Measurements from ENCODE around the gene RAB17. TPM values are rescaled to one million over a fixed set of nuclear protein-coding genes. Genes with fewer than 3 reads are reported as not detected.

Gene RAB17
- total RNA-seq, 6 donors from 2014 or later: 44.5 to 262 (median 90.6) TPM

DNA sequence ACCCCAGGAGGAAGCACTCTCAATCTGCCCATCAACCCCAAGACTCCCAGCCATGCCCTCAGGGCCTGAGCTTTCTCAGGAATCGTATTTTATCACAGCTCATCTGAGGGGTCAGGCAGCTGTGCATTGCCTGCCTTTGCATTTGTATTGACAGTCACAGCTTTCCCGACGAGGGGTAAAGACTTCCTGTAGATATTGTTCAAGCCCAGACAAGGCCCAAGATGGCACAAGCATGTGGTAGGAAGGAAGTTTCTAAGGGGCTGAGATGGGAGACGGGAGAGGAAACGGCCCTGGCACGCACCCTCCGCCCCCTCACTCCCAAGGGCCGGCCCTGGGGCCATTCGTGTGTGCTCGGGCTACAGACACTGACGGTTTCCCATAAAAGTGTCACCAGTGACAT, 58.4 kb downstream of the RAB17 start:
- Histone ChIP-seq H3K9me3 (no peaks in the 10 kb centered on the region), H3K27me3 (no peaks in the 10 kb centered on the region), H3K27ac (no peak overlapping the region), H3K4me3 (no peak overlapping the region), H3K4me1 (no peaks in the 10 kb centered on the region), H3K36me3 (peaks cover 0 to 20% (median 5%) of the 10 kb centered on the region in 4 donors)
- TF ChIP-seq POLR2A (IDR thresholded peaks at IDR 0.05) (no peak), POLR2AphosphoS5 (IDR thresholded peaks at IDR 0.05) (no peak), EP300 (IDR thresholded peaks at IDR 0.05) (no peak)
- TF ChIP-seq, protein P1, sequence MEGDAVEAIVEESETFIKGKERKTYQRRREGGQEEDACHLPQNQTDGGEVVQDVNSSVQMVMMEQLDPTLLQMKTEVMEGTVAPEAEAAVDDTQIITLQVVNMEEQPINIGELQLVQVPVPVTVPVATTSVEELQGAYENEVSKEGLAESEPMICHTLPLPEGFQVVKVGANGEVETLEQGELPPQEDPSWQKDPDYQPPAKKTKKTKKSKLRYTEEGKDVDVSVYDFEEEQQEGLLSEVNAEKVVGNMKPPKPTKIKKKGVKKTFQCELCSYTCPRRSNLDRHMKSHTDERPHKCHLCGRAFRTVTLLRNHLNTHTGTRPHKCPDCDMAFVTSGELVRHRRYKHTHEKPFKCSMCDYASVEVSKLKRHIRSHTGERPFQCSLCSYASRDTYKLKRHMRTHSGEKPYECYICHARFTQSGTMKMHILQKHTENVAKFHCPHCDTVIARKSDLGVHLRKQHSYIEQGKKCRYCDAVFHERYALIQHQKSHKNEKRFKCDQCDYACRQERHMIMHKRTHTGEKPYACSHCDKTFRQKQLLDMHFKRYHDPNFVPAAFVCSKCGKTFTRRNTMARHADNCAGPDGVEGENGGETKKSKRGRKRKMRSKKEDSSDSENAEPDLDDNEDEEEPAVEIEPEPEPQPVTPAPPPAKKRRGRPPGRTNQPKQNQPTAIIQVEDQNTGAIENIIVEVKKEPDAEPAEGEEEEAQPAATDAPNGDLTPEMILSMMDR (IDR thresholded peaks at IDR 0.05): no peak
- DNase-seq (peak in 1 of 2 donors; percentile 50), ATAC-seq (ENCODE audit: low FRiP score in 2 of 2) (no peak)
- WGBS, 2 donors: 52 to 57% methylated on average over 9 to 11 of the region's 11 CpGs

DNA sequence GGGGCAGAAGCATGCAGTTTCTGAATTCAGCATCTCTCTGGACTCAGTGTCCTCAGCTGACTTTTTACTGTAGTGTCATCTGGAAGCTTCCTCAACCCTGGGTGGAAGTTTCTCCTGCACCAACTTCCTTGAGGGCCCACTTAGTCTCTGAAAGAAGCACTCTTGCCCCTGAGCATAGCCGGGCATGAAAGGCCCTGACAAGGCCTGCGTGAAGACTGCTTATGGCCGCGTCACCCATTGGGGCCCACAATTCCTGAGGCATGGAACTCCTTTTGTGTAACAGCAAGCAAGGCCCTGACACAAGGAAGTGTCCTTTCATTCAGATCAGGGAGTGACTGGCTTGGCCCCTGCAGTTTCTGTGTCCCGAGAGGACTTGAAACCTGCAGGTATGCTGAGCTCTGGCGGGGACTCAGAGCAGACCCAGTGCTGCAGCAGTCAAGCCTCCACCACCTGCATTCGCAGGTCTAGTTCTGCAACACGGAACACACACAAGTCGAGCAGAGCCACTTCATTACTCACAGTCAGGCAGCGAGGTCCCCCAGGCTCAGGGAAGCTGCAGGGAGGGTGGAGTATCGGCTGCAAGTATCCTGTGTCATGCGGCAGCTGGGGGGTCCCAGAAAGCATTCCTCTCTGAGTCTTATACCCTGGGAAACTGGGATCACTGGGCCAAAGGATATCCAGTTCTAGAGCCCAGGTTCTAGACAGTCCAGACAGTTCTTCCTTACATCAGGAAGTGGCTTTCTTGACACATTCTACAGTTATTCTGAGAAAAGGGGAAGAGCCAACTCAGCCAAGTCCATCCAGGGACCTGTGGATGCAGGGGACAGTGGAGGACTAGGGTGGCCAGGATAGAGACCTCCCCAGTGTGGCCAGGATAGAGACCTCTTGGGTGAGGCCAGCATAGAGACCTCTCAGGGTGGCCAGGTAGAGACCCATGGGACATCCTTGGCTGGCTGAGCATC, 59.8 kb downstream of the RAB17 start:
- Histone ChIP-seq H3K27me3 (no peaks in the 10 kb centered on the region), H3K9me3 (no peaks in the 10 kb centered on the region), H3K27ac (peak overlapping the region in 1 of 4 donors; percentile 13), H3K36me3 (peaks cover 0 to 28% (median 9%) of the 10 kb centered on the region in 4 donors), H3K4me1 (no peaks in the 10 kb centered on the region), H3K4me3 (no peak overlapping the region)
- ATAC-seq (ENCODE audit: low FRiP score in 2 of 2) (peak in 1 of 2 donors; percentile 28), DNase-seq (no peak)
- 95 to 100% methylated on average over 3 to 12 of the region's 12 CpGs for WGBS, 2 donors
- no peak for TF ChIP-seq POLR2AphosphoS5 (IDR thresholded peaks at IDR 0.05)
- no peak for TF ChIP-seq EP300 (IDR thresholded peaks at IDR 0.05)
- no peak for TF ChIP-seq POLR2A (IDR thresholded peaks at IDR 0.05)
- TF ChIP-seq, protein P1 (IDR thresholded peaks at IDR 0.05): no peak

DNA sequence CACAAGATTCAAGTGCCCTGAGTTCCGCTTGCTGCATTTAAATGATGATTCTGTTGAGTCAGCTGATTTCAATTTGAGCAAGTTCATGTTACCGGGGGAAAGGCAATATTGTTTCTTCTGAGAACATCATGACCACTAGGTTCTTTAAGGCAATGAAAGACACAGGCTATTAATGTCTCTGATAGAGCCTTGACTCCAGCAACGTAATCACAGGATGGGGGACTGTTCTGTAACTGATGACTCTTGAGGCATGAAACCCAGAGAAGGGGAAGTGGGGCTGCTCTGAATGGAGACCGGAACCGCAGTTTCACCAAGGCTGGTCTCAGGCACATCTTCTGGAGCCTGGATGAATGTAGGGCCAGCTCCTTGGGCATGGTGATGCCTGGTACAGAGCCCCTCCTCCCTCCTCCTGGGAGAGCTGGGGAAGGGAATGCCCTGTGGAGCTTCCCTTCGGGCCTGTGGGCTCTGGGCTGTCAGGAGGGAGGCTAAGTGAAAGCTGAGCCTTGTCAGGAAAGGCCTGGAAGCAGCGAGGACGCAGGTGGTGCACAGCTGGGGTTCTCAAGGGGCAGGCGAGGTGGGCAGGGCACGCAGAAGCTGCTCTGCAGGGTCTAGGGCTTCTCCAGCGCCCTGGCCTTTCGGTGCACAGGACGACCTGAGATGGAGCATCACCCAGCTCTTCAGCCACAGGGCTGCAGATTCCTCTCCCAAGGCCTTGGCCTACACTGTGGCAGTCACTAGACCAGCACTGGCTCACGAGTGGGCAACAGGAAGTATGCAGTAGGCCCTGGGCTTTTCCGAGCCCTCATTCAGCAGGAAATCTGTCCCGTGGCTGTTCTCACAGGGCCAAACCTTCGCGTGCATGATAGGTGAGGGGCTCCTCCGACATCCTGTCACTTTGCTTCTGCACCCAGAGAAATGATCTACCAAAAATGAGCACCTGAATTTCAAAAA, 60.8 kb downstream of the RAB17 start:
- H3K4me3 ChIP-seq: no peak overlapping the region
- no peaks in the 10 kb centered on the region for H3K4me1 ChIP-seq
- peak; percentile 30 to 52 for ATAC-seq (ENCODE audit: low FRiP score in 2 of 2)
- DNase-seq: peak in 1 of 2 donors; percentile 59
- peak overlapping the region in 2 of 4 donors; percentile 13 to 55 for H3K27ac ChIP-seq
- no peaks in the 10 kb centered on the region for H3K27me3 ChIP-seq
- TF ChIP-seq EP300 (IDR thresholded peaks at IDR 0.05): peak in 1 of 4 donors; percentile 33
- no peak for TF ChIP-seq POLR2AphosphoS5 (IDR thresholded peaks at IDR 0.05)
- WGBS, 2 donors: 85 to 90% methylated on average over 18 to 19 of the region's 19 CpGs
- H3K36me3 ChIP-seq: peaks cover 0 to 34% (median 9%) of the 10 kb centered on the region in 4 donors
- no peaks in the 10 kb centered on the region for H3K9me3 ChIP-seq

DNA sequence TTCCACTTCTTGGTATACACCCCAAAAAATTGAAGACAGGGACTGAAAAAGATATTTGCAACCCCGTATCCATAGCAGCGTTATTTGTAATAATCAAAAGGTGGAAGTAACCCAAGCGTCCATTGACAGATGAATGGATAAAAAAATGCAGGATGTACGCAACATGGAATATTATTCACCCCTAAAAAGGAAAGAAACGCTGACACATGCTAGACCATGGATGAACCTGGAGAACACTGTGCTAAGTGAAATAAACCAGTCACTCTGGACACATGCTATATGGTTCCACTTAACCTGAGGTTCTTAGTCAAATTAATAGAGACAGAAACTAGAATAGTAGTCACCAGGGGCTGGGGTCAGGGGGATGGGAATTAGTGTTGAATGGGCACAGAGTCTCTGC, 62.8 kb downstream of the RAB17 start:
- Histone ChIP-seq H3K4me1 (no peaks in the 10 kb centered on the region), H3K27me3 (no peaks in the 10 kb centered on the region), H3K4me3 (no peak overlapping the region), H3K27ac (no peak overlapping the region), H3K9me3 (no peaks in the 10 kb centered on the region), H3K36me3 (peaks cover 0 to 35% (median 5%) of the 10 kb centered on the region in 4 donors)
- WGBS, 2 donors: 92 to 96% methylated on average over 5 of the region's 5 CpGs
- TF ChIP-seq, protein P1 (IDR thresholded peaks at IDR 0.05): no peak
- no peak for TF ChIP-seq EP300 (IDR thresholded peaks at IDR 0.05)
- TF ChIP-seq POLR2AphosphoS5 (IDR thresholded peaks at IDR 0.05): no peak
- TF ChIP-seq POLR2A (IDR thresholded peaks at IDR 0.05): no peak
- ATAC-seq (ENCODE audit: low FRiP score in 2 of 2) (no peak), DNase-seq (no peak)

DNA sequence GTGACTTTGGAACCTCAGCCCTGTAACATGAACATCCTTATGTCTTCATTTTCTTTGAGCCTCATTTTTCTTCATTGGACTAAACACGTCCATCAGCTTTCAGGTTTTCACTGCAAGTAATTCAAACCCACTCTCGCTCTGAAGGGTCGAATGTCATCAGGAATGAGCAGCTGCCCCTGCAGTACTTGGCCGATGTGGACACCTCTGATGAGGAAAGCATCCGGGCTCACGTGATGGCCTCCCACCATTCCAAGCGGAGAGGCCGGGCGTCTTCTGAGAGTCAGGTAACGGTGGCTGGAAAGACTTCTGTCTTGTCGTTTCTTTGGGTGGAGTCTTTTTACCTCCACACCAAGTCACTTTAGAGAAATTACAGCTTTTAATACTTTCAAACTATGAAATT, 63.3 kb downstream of the RAB17 start:
- no peak for DNase-seq

More for the DNA sequence above, 63.3 kb downstream of the RAB17 start:
- H3K36me3 ChIP-seq: peaks cover 0 to 35% (median 5%) of the 10 kb centered on the region in 4 donors
- 85 to 89% methylated on average over 11 of the region's 11 CpGs for WGBS, 2 donors
- no peak for TF ChIP-seq POLR2A (IDR thresholded peaks at IDR 0.05)
- TF ChIP-seq EP300 (IDR thresholded peaks at IDR 0.05): no peak
- no peaks in the 10 kb centered on the region for H3K9me3 ChIP-seq
- ATAC-seq (ENCODE audit: low FRiP score in 2 of 2): no peak
- H3K4me1 ChIP-seq: no peaks in the 10 kb centered on the region
- no peaks in the 10 kb centered on the region for H3K27me3 ChIP-seq
- H3K27ac ChIP-seq: no peak overlapping the region
- no peak overlapping the region for H3K4me3 ChIP-seq
